Left lobe of liver (tissue), 2 donors: ENCODE measurements around the gene RNU6-1. TPM values are rescaled to one million over a fixed set of nuclear protein-coding genes. Genes with fewer than 3 reads are reported as not detected.

ENCODE experiments used
- ATAC-seq: fragments of 200-7000 bp; cut with Tn5 transposase; one replicate; pipeline ENCODE4 v1.9.1; 2020; ENCODE audit warnings: mild to moderate bottlenecking, moderate library complexity
- DNase-seq: peaks from one replicate; pipeline ENCODE4 v3.0.0-alpha.2; 2020; ENCODE audit warnings: low spot score
- total RNA-seq: library from RNA; stranded (reverse); gene quantifications from one replicate; pipeline ENCODE4 v1.2.1, GENCODE V29; 2021
- donor health status: DM: no; HTN: no; CAD: no; lungs with moderate emphysema.
- donor health status: DM: no; HTN: yes; CAD: no.

RNU6-1 gene
- total RNA-seq, 1 donor from 2014 or later = not detected

GRCh38 chr15:67803996-67804843, 35.6 kb downstream of the RNU6-1 start:
- peak; percentile 28 for DNase-seq
- ATAC-seq = no peak

GRCh38 chr15:67803299-67803698, 36.5 kb downstream of the RNU6-1 start:
- no peak for ATAC-seq
- DNase-seq = peak; percentile 21

- DNase-seq (peak; percentile 22), ATAC-seq (no peak)
Measured at GRCh38 chr15:67801926-67802914, 37.6 kb downstream of the RNU6-1 start.

- DNase-seq (no peak), ATAC-seq (no peak)
Measured at GRCh38 chr15:67801142-67801541, 38.7 kb downstream of the RNU6-1 start.

GRCh38 chr15:67799801-67800205, 40.0 kb downstream of the RNU6-1 start:
- peak; percentile 20 for ATAC-seq
- DNase-seq = no peak

GRCh38 chr15:67796196-67797127, 43.4 kb downstream of the RNU6-1 start:
- ATAC-seq (peak; percentile 24), DNase-seq (no peak)

- no peak for ATAC-seq
- no peak for DNase-seq
Measured at GRCh38 chr15:67794832-67795574, 44.8 kb downstream of the RNU6-1 start.

GRCh38 chr15:67792250-67792942, 47.4 kb downstream of the RNU6-1 start:
- ATAC-seq = no peak
- DNase-seq = no peak

GRCh38 chr15:67790610-67791319, 49.1 kb downstream of the RNU6-1 start:
- DNase-seq = no peak

More at GRCh38 chr15:67790610-67791319, 49.1 kb downstream of the RNU6-1 start:
- no peak for ATAC-seq

Other genes with a start within 250 kb of the RNU6-1 start
- gene SKOR1, start 14.5 kb downstream of the RNU6-1 start, total RNA-seq = 0.13 TPM
- gene PIAS1, start 214.3 kb upstream of the RNU6-1 start, total RNA-seq = 13.2 TPM